Measurements from ENCODE around the gene TCP11L1. TPM values are rescaled to one million over a fixed set of nuclear protein-coding genes. Genes with fewer than 3 reads are reported as not detected.

TCP11L1 gene
- total RNA-seq, 1 experiment from 2014 or later: 16.8 TPM

DNA sequence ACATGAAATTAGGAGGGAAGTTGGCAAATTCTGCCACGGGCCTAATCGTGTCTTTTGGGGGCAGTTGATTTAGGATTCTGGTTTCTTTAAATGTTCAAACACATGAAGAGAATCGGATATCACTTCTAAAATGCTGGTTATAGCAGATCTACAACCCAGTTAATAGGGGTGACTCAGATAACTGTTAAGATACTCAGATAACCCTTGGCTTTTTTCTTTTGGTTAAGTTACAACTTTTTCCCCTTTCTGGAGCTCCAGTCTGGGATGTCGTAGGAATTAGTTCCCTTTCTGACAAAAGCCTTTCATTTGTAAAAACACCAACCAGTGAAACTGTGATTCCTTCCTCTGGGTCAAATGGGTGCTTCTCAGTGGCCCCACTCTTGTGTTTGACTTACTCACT is 22.7 kb upstream of the TCP11L1 start:
- TF ChIP-seq NFE2L1 (CRISPR knock-in tag; IDR thresholded peaks at IDR 0.05): no peak
- TF ChIP-seq, protein P1, sequence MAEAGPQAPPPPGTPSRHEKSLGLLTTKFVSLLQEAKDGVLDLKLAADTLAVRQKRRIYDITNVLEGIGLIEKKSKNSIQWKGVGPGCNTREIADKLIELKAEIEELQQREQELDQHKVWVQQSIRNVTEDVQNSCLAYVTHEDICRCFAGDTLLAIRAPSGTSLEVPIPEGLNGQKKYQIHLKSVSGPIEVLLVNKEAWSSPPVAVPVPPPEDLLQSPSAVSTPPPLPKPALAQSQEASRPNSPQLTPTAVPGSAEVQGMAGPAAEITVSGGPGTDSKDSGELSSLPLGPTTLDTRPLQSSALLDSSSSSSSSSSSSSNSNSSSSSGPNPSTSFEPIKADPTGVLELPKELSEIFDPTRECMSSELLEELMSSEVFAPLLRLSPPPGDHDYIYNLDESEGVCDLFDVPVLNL (CRISPR knock-in tag; IDR thresholded peaks at IDR 0.05; ENCODE audit: borderline replicate concordance, low read depth): no peak
- no peak for TF ChIP-seq ZNF423 (CRISPR knock-in tag; IDR thresholded peaks at IDR 0.05)
- no peak for TF ChIP-seq CBFB (CRISPR knock-in tag; IDR thresholded peaks at IDR 0.05; ENCODE audit: low read depth)
- TF ChIP-seq, protein P2, sequence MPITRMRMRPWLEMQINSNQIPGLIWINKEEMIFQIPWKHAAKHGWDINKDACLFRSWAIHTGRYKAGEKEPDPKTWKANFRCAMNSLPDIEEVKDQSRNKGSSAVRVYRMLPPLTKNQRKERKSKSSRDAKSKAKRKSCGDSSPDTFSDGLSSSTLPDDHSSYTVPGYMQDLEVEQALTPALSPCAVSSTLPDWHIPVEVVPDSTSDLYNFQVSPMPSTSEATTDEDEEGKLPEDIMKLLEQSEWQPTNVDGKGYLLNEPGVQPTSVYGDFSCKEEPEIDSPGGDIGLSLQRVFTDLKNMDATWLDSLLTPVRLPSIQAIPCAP (CRISPR knock-in tag; IDR thresholded peaks at IDR 0.05): no peak
- no peak for TF ChIP-seq TEAD4 (CRISPR knock-in tag; IDR thresholded peaks at IDR 0.05)
- no peak for TF ChIP-seq PRDM15 (CRISPR knock-in tag; IDR thresholded peaks at IDR 0.05)
- TF ChIP-seq AFF4 (CRISPR knock-in tag; IDR thresholded peaks at IDR 0.05; ENCODE audit: borderline replicate concordance): no peak
- TF ChIP-seq, protein P3, sequence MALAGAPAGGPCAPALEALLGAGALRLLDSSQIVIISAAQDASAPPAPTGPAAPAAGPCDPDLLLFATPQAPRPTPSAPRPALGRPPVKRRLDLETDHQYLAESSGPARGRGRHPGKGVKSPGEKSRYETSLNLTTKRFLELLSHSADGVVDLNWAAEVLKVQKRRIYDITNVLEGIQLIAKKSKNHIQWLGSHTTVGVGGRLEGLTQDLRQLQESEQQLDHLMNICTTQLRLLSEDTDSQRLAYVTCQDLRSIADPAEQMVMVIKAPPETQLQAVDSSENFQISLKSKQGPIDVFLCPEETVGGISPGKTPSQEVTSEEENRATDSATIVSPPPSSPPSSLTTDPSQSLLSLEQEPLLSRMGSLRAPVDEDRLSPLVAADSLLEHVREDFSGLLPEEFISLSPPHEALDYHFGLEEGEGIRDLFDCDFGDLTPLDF (CRISPR knock-in tag; IDR thresholded peaks at IDR 0.05): no peak
- no peak for TF ChIP-seq ZNF396 (CRISPR knock-in tag; IDR thresholded peaks at IDR 0.05; ENCODE audit: borderline replicate concordance)
- H3K4me1 Mint-ChIP-seq: peaks cover 18% of the 10 kb centered on the region
- ATAC-seq (no peak), DNase-seq (ENCODE audit: low spot score) (no peak)
- H3K27me3 Mint-ChIP-seq (ENCODE audit: low read depth): peaks cover 38% of the 10 kb centered on the region
- H3K4me3 Mint-ChIP-seq: peak overlapping the region; percentile 71
- H3K9me3 Mint-ChIP-seq: no peaks in the 10 kb centered on the region
- POLR2A ChIA-PET: interaction anchor here (1.4 to 2.1 kb wide), 2 partner anchors 8 to 23 kb away, joined by 6 to 12 read pairs; partner anchors contain the start of gene TCP11L1
- H3K36me3 Mint-ChIP-seq: no peaks in the 10 kb centered on the region
- CTCF ChIA-PET: interaction anchor here (0.9 to 2.8 kb wide), 7 partner anchors 8 to 176 kb away, joined by 3 to 18 read pairs (median 7); partner anchors contain the start of genes QSER1 and TCP11L1
- H3K27ac Mint-ChIP-seq: no peak overlapping the region

GRCh38 chr11:33017478-33017877 is 21.9 kb upstream of the TCP11L1 start:
- no peak for TF ChIP-seq GABPB1 (CRISPR knock-in tag; IDR thresholded peaks at IDR 0.05)
- no peak for TF ChIP-seq CBFB (CRISPR knock-in tag; IDR thresholded peaks at IDR 0.05; ENCODE audit: low read depth)
- TF ChIP-seq ZNF263 (CRISPR knock-in tag; IDR thresholded peaks at IDR 0.05; ENCODE audit: low read depth): no peak
- no peak for TF ChIP-seq PRRX2 (CRISPR knock-in tag; IDR thresholded peaks at IDR 0.05)
- no peak for TF ChIP-seq ZNF232 (CRISPR knock-in tag; IDR thresholded peaks at IDR 0.05)
- Mint-ChIP-seq H3K4me1 (peaks cover 18% of the 10 kb centered on the region), H3K27me3 (ENCODE audit: low read depth) (peaks cover 38% of the 10 kb centered on the region), H3K36me3 (no peaks in the 10 kb centered on the region), H3K9me3 (no peaks in the 10 kb centered on the region), H3K27ac (no peak overlapping the region), H3K4me3 (peak overlapping the region; percentile 71)
- CTCF ChIA-PET: interaction anchor here (2.1 kb wide), 1 partner anchor 22 kb away, joined by 18 read pairs; the partner anchor contains the start of gene TCP11L1
- POLR2A ChIA-PET: interaction anchor here (2.1 kb wide), 1 partner anchor 22 kb away, joined by 12 read pairs; the partner anchor contains the start of gene TCP11L1
- ATAC-seq: no peak
- DNase-seq (ENCODE audit: low spot score): no peak

Data from WTC11 (cell line).